CD4-positive, alpha-beta memory T cell (primary cell): Measurements from ENCODE around the gene SEMA4C. TPM values are rescaled to one million over a fixed set of nuclear protein-coding genes. Genes with fewer than 3 reads are reported as not detected.

Experiments
- CTCF ChIA-PET: fragments of 350-600 bp; sonication (Branson Sonifier 250); formaldehyde crosslinking; loops from one replicate; lab custom pipeline; 2021; ENCODE audit warnings: inconsistent platforms; ENCODE audit not compliant: partially characterized antibody; lab: Charles Lee
- POLR2A ChIA-PET: fragments of 350-600 bp; sonication (Branson Sonifier 250); formaldehyde crosslinking; loops from one replicate; lab custom pipeline; 2021; ENCODE audit not compliant: partially characterized antibody; lab: Charles Lee
- DNase-seq, 5 donors: peaks; one replicate each; pipeline versions ENCODE4 v3.0.0 to v3.0.0-alpha.2; 2020 to 2022; ENCODE audit warnings: mixed read lengths in 1 of 5
- H3K27ac ChIP-seq: one replicate; pipeline ENCODE4 v1.7.0; 2013; ENCODE audit warnings: low read depth, low read length
- H3K27me3 ChIP-seq: 2 replicates; pipeline ENCODE4 v1.7.0; 2013; ENCODE audit warnings: mild to moderate bottlenecking, low read length, moderate library complexity; ENCODE audit not compliant: insufficient read depth
- H3K36me3 ChIP-seq: 2 replicates; pipeline ENCODE4 v1.7.0; 2013; ENCODE audit warnings: mild to moderate bottlenecking, low read length, moderate library complexity; ENCODE audit not compliant: insufficient read depth
- H3K4me1 ChIP-seq: 2 replicates; pipeline ENCODE4 v1.7.0; 2013; ENCODE audit warnings: mild to moderate bottlenecking, low read length, moderate library complexity; ENCODE audit not compliant: insufficient read depth
- H3K4me3 ChIP-seq, 2 donors: one replicate each; pipeline ENCODE4 v1.7.0; 2013; ENCODE audit warnings: low read length in 2 of 2, mild to moderate bottlenecking in 1 of 2
- H3K9me3 ChIP-seq, 2 donors: one replicate each; pipeline ENCODE4 v1.7.0; 2013; ENCODE audit warnings: low read length in 2 of 2, control low read depth in 1 of 2; ENCODE audit not compliant: control insufficient read depth in 1 of 2
- H3K27ac Mint-ChIP-seq, 7 donors: one replicate each; pipeline ENCODE4 v1.8.0; 2020 to 2021; ENCODE audit warnings: mixed read lengths in 7 of 7, mild to moderate bottlenecking in 6 of 7, inconsistent platforms in 3 of 7, moderate library complexity in 3 of 7
- H3K27me3 Mint-ChIP-seq, 2 donors: one replicate each; pipeline ENCODE4 v1.8.0; 2020 to 2021; ENCODE audit warnings: mixed read lengths in 2 of 2
- H3K36me3 Mint-ChIP-seq, 2 donors: one replicate each; pipeline ENCODE4 v1.8.0; 2020 to 2021; ENCODE audit warnings: mixed read lengths in 2 of 2, inconsistent platforms in 1 of 2, mild to moderate bottlenecking in 1 of 2
- H3K4me1 Mint-ChIP-seq, 4 donors: one replicate each; pipeline ENCODE4 v1.8.0; 2020 to 2021; ENCODE audit warnings: mixed read lengths in 4 of 4, mild to moderate bottlenecking in 1 of 4
- H3K4me3 Mint-ChIP-seq, 8 donors: one replicate each; pipeline ENCODE4 v1.8.0; 2020 to 2021; ENCODE audit warnings: mixed read lengths in 8 of 8, mild to moderate bottlenecking in 7 of 8, moderate library complexity in 6 of 8, inconsistent platforms in 3 of 8
- H3K9me3 Mint-ChIP-seq, 8 donors: one replicate each; pipeline ENCODE4 v1.8.0; 2020 to 2021; ENCODE audit warnings: mixed read lengths in 8 of 8, mild to moderate bottlenecking in 5 of 8, inconsistent platforms in 3 of 8, moderate library complexity in 1 of 8
- intact Hi-C: fragments of 100-400 bp; cut with micrococcal nuclease; formaldehyde crosslinking; loops from one replicate; pipeline ENCODE4 v1.15.1; 2023
- polyA plus RNA-seq, 2 donors: library from polyadenylated mRNA; unstranded; fragments of 300-500 nt; fragmentation: Illumina TruSeq; gene quantifications; one replicate each; pipeline ENCODE4 v1.2.3, GENCODE V29; 2021
- total RNA-seq, 2 experiments: library from RNA; stranded (reverse); gene quantifications; one replicate each; pipeline ENCODE4 v1.2.3, GENCODE V29; 2021

The SEMA4C gene
- total and polyA plus RNA-seq, 4 experiments from 2014 or later = 2.3 to 77.0 (median 40.4) TPM

DNA sequence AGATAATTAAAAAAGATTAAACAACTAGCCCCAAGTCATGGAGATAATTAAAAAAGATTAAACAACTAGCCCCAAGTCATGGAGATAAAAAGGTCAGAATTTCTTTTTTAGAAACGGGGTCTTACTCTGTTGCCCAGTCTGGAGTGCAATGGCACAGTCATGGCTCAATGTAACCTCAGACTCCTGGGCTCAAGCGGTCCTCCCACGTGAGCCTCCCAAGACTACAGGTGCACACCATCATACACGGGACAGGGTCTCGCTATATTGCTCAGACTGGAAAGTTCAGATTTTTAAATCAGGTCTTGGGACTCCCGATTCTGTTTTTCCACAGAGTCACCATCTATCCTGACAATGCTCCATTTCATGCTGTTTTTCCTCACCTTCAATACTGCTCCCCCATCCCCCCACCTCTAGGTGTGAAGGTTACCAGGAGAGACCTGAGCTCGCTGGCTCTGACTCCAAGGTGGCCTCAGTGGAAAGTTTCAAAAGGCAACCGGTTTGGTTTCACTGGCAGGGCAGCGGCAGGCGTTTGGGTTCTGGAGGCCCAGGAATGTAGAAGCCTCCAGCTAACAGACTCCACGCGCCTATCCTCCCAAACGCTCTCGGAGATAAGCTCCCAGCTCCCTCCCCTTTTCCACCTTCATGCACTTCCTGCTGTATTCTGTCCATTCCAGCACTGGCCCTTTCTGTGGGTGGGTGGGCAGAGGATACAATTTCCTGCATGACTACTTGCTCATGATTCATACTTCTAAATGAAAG lies 2.9 kb upstream of the SEMA4C start:
- CTCF ChIA-PET = interaction anchor here (0.9 to 7.2 kb wide), 5 partner anchors 10 to 82 kb away, joined by 3 to 71 read pairs (median 5); partner anchors contain the start of gene ANKRD39
- Mint-ChIP-seq H3K4me1 (peaks cover 23 to 58% (median 38%) of the 10 kb centered on the region in 4 donors), H3K27me3 (no peaks in the 10 kb centered on the region), H3K9me3 (no peaks in the 10 kb centered on the region), H3K27ac (peak overlapping the region; percentile 30 to 88 (median 77)), H3K36me3 (peaks cover 0 to 12% of the 10 kb centered on the region in 2 donors), H3K4me3 (peak overlapping the region in 2 of 8 donors; percentile 39 to 41)
- Histone ChIP-seq H3K9me3 (no peaks in the 10 kb centered on the region), H3K4me3 (no peak overlapping the region), H3K36me3 (no peaks in the 10 kb centered on the region), H3K27ac (no peak overlapping the region), H3K4me1 (peaks cover 34% of the 10 kb centered on the region), H3K27me3 (no peaks in the 10 kb centered on the region)
- POLR2A ChIA-PET = interaction anchor here (1.0 to 9.8 kb wide), 9 partner anchors 9 to 90 kb away, joined by 3 to 161 read pairs (median 7); partner anchors contain the start of gene ANKRD39
- intact Hi-C loops = no loop called here
- DNase-seq = no peak

DNA sequence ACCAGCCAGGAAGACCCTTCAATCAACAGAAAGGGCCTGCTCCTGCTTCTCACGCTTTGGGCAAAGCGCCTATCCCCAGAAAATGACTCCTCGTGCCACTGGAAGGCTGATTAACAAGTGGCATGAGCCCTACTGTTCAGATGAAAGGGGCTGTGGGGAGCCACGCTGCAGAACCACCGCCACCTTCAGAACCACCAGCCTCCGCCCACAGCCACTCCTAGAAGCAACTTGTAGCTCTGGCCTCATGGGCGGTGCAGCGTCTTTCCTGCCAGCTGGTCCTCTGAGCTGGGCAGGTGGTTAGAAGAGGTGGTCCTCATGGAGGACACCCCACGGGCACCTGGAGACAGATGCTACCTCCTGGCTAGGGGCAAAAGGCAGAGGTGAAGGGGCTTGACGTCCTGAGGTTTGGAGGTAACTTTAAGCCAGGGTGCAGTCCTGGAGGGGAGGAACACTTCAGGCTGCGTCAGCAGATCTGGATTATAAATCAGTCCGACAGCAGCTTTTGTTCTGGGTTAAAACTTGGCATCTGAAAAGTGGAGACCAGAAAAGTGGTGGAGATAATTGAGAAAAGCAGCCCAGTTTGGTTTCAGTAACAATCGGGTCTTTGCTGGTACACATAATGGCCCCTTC lies 861 bp upstream of the SEMA4C start:
- H3K36me3 Mint-ChIP-seq = peaks cover 2 to 26% of the 10 kb centered on the region in 2 donors
- Histone ChIP-seq H3K9me3 (no peaks in the 10 kb centered on the region), H3K4me1 (peaks cover 51% of the 10 kb centered on the region), H3K27me3 (no peaks in the 10 kb centered on the region), H3K4me3 (peak overlapping the region; percentile 13 to 72), H3K36me3 (peaks cover 14% of the 10 kb centered on the region), H3K27ac (peak overlapping the region; percentile 71)
- ChIA-PET POLR2A (interaction anchor here (0.6 to 9.8 kb wide), 21 partner anchors 11 to 334 kb away, joined by 3 to 161 read pairs (median 4); partner anchors contain the start of genes ANKRD36, ANKRD39 and ARID5A), CTCF (interaction anchor here (0.7 to 7.2 kb wide), 15 partner anchors 8 to 241 kb away, joined by 3 to 71 read pairs (median 4); partner anchors contain the start of gene ANKRD39)
- peak overlapping the region; percentile 86 to 97 (median 92) for H3K4me3 Mint-ChIP-seq
- H3K4me1 Mint-ChIP-seq = peaks cover 34 to 73% (median 49%) of the 10 kb centered on the region in 4 donors
- intact Hi-C loops = loop anchor here (1.0 kb wide), 5 partner anchors 12 to 93 kb away; partner anchors contain the start of genes ANKRD39 and CNNM3
- DNase-seq = peak; percentile 76 to 84 (median 80)
- H3K9me3 Mint-ChIP-seq = no peaks in the 10 kb centered on the region
- H3K27ac Mint-ChIP-seq = peak overlapping the region; percentile 88 to 98 (median 95)
- H3K27me3 Mint-ChIP-seq = no peaks in the 10 kb centered on the region

DNA sequence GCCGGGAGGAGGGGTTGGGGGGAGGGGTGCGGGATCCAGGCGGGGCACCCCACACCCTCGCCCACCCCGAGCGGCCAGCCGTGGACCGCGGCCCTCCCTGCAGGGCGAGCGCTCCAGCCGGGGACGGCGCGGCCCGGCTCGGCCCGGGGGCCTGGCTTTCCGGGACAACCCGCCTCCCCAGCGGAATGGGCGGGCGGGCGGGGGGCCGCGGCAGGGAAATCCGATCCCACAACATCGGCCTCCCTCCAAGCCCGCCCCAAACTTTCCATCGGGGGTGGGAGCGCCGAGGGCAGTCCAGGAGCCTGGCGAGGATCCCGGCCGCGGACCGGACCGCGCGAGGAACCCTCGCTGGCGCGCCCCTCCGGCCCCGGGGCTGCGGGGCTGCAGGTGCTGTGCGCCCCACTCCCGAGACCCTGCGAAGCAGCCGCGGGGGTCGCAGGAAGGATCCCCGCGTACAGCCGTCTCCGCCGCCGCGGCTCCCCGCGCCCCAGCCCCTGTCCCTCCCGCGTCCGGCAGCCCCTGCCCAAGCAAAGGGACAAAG lies 529 bp downstream of the SEMA4C start:
- H3K36me3 ChIP-seq = peaks cover 28% of the 10 kb centered on the region
- H3K4me1 ChIP-seq = peaks cover 45% of the 10 kb centered on the region
- ChIA-PET POLR2A (interaction anchor here (0.9 to 9.8 kb wide), 17 partner anchors 10 to 331 kb away, joined by 3 to 161 read pairs (median 15); partner anchors contain the start of genes ANKRD36, ANKRD39 and ARID5A), CTCF (interaction anchor here (0.8 to 16.0 kb wide), 12 partner anchors 10 to 94 kb away, joined by 3 to 624 read pairs (median 4); partner anchors contain the start of gene ANKRD39)
- Mint-ChIP-seq H3K36me3 (peaks cover 6 to 37% of the 10 kb centered on the region in 2 donors), H3K27me3 (no peaks in the 10 kb centered on the region), H3K4me3 (peak overlapping the region in 4 of 8 donors; percentile 44 to 93 (median 73)), H3K9me3 (no peaks in the 10 kb centered on the region), H3K27ac (peak overlapping the region in 1 of 7 donors; percentile 94), H3K4me1 (peaks cover 33 to 64% (median 47%) of the 10 kb centered on the region in 4 donors)
- H3K27me3 ChIP-seq = no peaks in the 10 kb centered on the region
- intact Hi-C loops = no loop called here
- H3K27ac ChIP-seq = peak overlapping the region; percentile 71
- DNase-seq = no peak
- no peaks in the 10 kb centered on the region for H3K9me3 ChIP-seq
- peak overlapping the region in 1 of 2 donors; percentile 72 for H3K4me3 ChIP-seq

DNA sequence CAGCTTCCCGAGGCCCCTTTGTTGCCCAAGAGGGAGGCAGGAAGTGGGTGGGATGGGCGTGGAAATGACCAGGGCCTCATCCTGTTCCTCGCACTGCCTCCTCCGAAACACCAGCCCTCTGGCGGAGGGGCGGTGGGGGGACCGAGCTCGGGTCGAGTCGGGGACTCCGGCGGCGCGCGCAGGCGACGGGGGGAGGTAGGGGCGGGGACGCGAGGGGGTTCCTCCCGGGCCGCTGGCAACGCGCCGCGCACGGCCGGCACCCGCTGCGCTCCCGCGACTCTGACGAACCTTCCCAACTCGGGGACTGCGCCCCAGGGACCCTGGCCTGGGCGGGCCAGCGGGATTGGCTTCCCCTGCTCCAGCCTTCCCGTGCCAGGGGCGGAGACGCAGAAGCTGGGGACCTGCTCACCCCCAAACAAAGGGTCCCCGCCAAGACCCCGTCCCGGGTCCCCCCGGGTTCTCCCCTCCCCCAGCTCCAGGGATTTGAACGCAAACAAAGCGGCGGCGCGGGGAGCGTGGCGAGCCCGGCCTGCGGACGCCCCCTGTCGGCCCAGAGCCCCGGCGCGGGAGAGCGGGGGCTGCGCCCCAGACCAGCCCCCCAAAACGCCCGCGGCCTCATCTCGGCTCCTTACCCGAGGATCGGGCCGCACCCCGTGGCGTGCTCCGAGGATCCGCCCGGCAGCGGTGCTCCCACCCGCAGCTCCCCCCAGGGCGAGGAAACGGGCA lies 1.2 kb downstream of the SEMA4C start:
- Mint-ChIP-seq H3K4me1 (peaks cover 27 to 58% (median 42%) of the 10 kb centered on the region in 4 donors), H3K27ac (peak overlapping the region in 6 of 7 donors; percentile 79 to 94 (median 92)), H3K9me3 (no peaks in the 10 kb centered on the region), H3K27me3 (no peaks in the 10 kb centered on the region), H3K4me3 (peak overlapping the region; percentile 69 to 91 (median 88)), H3K36me3 (peaks cover 6 to 37% of the 10 kb centered on the region in 2 donors)
- intact Hi-C loops = loop anchor here (1.0 kb wide), 1 partner anchor 83 kb away; no protein-coding TSS in a partner anchor
- H3K27ac ChIP-seq = peak overlapping the region; percentile 68
- peak overlapping the region; percentile 47 to 72 for H3K4me3 ChIP-seq
- CTCF ChIA-PET = interaction anchor here (0.8 to 16.0 kb wide), 13 partner anchors 9 to 94 kb away, joined by 3 to 624 read pairs (median 4); partner anchors contain the start of gene ANKRD39
- POLR2A ChIA-PET = interaction anchor here (0.6 to 9.8 kb wide), 21 partner anchors 10 to 331 kb away, joined by 3 to 161 read pairs (median 8); partner anchors contain the start of genes ANKRD36, ANKRD39 and ARID5A
- no peaks in the 10 kb centered on the region for H3K9me3 ChIP-seq
- no peaks in the 10 kb centered on the region for H3K27me3 ChIP-seq
- peak; percentile 50 to 72 (median 52) for DNase-seq
- peaks cover 39% of the 10 kb centered on the region for H3K4me1 ChIP-seq
- peaks cover 34% of the 10 kb centered on the region for H3K36me3 ChIP-seq

DNA sequence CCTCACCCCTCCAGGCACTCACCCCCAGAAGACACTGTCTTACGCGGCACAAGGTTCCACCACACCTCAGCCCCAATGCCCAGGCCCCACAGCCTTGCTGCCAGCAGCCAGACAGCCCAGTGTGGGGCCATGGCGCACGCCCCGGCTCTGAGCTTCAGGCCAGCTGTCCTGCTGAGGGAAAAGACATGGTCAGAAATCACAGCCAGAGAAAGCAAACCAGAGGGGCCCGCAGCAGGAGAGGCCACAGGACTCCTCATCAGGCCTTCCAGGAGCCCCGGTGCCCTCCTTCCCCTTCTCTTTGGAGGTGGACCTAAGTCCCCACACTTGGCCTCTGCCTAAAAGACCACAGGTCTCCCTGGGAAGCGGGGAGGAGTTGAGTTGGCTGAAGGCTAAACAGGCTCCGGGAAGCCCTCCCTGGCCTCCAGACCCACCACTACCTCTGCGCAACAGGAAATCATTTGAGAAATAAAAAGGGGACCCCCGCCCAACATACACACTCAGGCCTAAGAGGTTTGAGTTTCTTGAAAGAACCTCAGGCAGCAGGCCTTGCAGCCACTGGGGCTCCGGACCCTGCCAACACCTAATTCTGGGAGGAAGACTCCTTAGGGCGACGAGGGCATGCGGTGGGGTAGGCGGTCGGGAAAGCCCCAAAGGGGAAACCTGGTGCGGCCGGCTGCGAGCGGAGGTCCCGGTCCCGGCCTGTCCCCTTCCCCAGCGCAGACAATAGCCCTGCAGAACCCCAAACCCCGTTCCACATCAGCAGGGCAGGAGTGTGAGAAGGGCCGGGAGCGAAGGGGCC lies 1.9 kb downstream of the SEMA4C start:
- no peaks in the 10 kb centered on the region for H3K27me3 Mint-ChIP-seq
- Histone ChIP-seq H3K27me3 (no peaks in the 10 kb centered on the region), H3K4me3 (peak overlapping the region; percentile 47 to 72), H3K9me3 (no peaks in the 10 kb centered on the region), H3K36me3 (peaks cover 42% of the 10 kb centered on the region), H3K4me1 (peaks cover 33% of the 10 kb centered on the region), H3K27ac (peak overlapping the region; percentile 68)
- DNase-seq = peak in 2 of 5 donors; percentile 25 to 63
- peaks cover 24 to 56% (median 41%) of the 10 kb centered on the region in 4 donors for H3K4me1 Mint-ChIP-seq
- H3K27ac Mint-ChIP-seq = peak overlapping the region; percentile 79 to 94 (median 91)
- no peaks in the 10 kb centered on the region for H3K9me3 Mint-ChIP-seq
- peak overlapping the region; percentile 69 to 91 (median 88) for H3K4me3 Mint-ChIP-seq
- CTCF ChIA-PET = interaction anchor here (0.8 to 16.0 kb wide), 14 partner anchors 9 to 95 kb away, joined by 3 to 624 read pairs (median 4); partner anchors contain the start of gene ANKRD39
- POLR2A ChIA-PET = interaction anchor here (0.6 to 9.8 kb wide), 22 partner anchors 9 to 330 kb away, joined by 3 to 161 read pairs (median 7); partner anchors contain the start of genes ANKRD36, ANKRD39, ARID5A and CNNM3
- H3K36me3 Mint-ChIP-seq = peaks cover 12 to 43% of the 10 kb centered on the region in 2 donors
- intact Hi-C loops = loop anchor here (1.0 kb wide), 1 partner anchor 83 kb away; no protein-coding TSS in a partner anchor
